ENCODE measurements around the gene LMCD1. TPM values are rescaled to one million over a fixed set of nuclear protein-coding genes. Genes with fewer than 3 reads are reported as not detected.

The LMCD1 gene
- total and polyA plus RNA-seq, 2 of the 8 experiments (the other 6 are each of a cell fraction or from before 2014, with no cell fraction given): 12.3 to 26.5 TPM

GRCh38 chr3:8557298-8557697 lies 55.7 kb downstream of the LMCD1 start:
- H4K5ac ChIP-seq (ENCODE audit: insufficient read length, low read depth, low read length): no peak overlapping the region
- H3K9me3 ChIP-seq (ENCODE audit: insufficient read depth in 2 of 2, low read depth in 1 of 2, low read length in 1 of 2): no peaks in the 10 kb centered on the region
- H3K14ac ChIP-seq (ENCODE audit: insufficient read length): no peak overlapping the region
- H2BK20ac ChIP-seq (ENCODE audit: low read length): no peak overlapping the region
- no peak for FAIRE-seq
- H4K91ac ChIP-seq (replicated peaks; ENCODE audit: insufficient read length, low read length): no peak overlapping the region
- no peak overlapping the region for H2BK12ac ChIP-seq (ENCODE audit: low read depth, low read length)
- H3K56ac ChIP-seq (replicated peaks; ENCODE audit: insufficient read length, low read depth, low read length): no peak overlapping the region
- H2AK5ac ChIP-seq (ENCODE audit: low read depth, low read length): no peak overlapping the region
- H3K23ac ChIP-seq (ENCODE audit: insufficient read length): no peak overlapping the region
- H3K4me2 ChIP-seq (ENCODE audit: insufficient read depth in 1 of 2, low read depth in 2 of 2, low read length in 2 of 2): no peak overlapping the region
- H4K20me1 ChIP-seq (replicated peaks in 1 of 2; ENCODE audit: control insufficient read depth in 1 of 2, insufficient read depth in 2 of 2, low read length in 2 of 2): no peaks in the 10 kb centered on the region
- DNase-seq (ENCODE audit: low read depth in 1 of 2, low spot score in 2 of 2): no peak
- no peak overlapping the region for H2AFZ ChIP-seq (ENCODE audit: low read length)
- no peak overlapping the region for H2BK120ac ChIP-seq (replicated peaks; ENCODE audit: low read depth, low read length)
- ChIA-PET POLR2A (ENCODE audit: partially characterized antibody) (interaction anchor here (1.8 kb wide), 1 partner anchor 37 kb away, joined by 4 read pairs; no protein-coding TSS in a partner anchor), CTCF (ENCODE audit: partially characterized antibody) (interaction anchor here (0.9 to 1.4 kb wide), 5 partner anchors 10 to 170 kb away, joined by 3 to 8 read pairs (median 4); no protein-coding TSS in a partner anchor)
- no peaks in the 10 kb centered on the region for H3K23me2 ChIP-seq (ENCODE audit: low read depth, low read length)
- H3K79me2 ChIP-seq (ENCODE audit: control insufficient read depth in 1 of 2, insufficient read depth in 2 of 2, low read length in 2 of 2): no peaks in the 10 kb centered on the region
- H3K9ac ChIP-seq (replicated peaks in 1 of 4; ENCODE audit: extremely low read depth in 1 of 4, low read depth in 3 of 4, low read length in 3 of 4): no peak overlapping the region
- H3K4ac ChIP-seq (replicated peaks; ENCODE audit: insufficient read length, low read depth, low read length): no peak overlapping the region
- H3K4me1 ChIP-seq (replicated peaks in 1 of 4; ENCODE audit: control insufficient read depth in 3 of 4, insufficient read depth in 4 of 4, low read length in 3 of 4): peaks cover 0 to 3% (median 0%) of the 10 kb centered on the region in 4 experiments; a peak in 1 of 7 replicates
- no peak overlapping the region for H3K4me3 ChIP-seq (ENCODE audit: extremely low read depth in 1 of 4, insufficient read depth in 2 of 4, low read depth in 3 of 4, low read length in 4 of 4)
- H3K79me1 ChIP-seq (ENCODE audit: low read depth, low read length): peaks cover 4% of the 10 kb centered on the region
- WGBS, 2 experiments (ENCODE audit: extremely low coverage in 1 of 2, insufficient coverage in 1 of 2, insufficient read length in 1 of 2, insufficient replicate concordance in 2 of 2, low coverage in 1 of 2, low lambda C conversion rate in 2 of 2, missing lambda C conversion rate in 1 of 2): 89% methylated on average over 4 of the region's 4 CpGs; no CpG with 5 or more reads in 1 of the 2 experiments
- H3K18ac ChIP-seq (ENCODE audit: extremely low read depth, low read length): no peak overlapping the region
- no peaks in the 10 kb centered on the region for H3K27me3 ChIP-seq (replicated peaks in 1 of 4; ENCODE audit: control insufficient read depth in 3 of 4, extremely low read depth in 1 of 4, insufficient read depth in 3 of 4, low read length in 3 of 4)
- H2BK15ac ChIP-seq (ENCODE audit: low read length): no peak overlapping the region
- no peak overlapping the region for H3K27ac ChIP-seq (ENCODE audit: low read depth, low read length)
- no peak overlapping the region for H4K8ac ChIP-seq (ENCODE audit: extremely low read depth, insufficient read depth, low read length)
- H2BK5ac ChIP-seq (ENCODE audit: low read depth, low read length): no peak overlapping the region
- H3K36me3 ChIP-seq (ENCODE audit: control insufficient read depth in 2 of 4, insufficient read depth in 4 of 4, low read length in 3 of 4): peaks cover 0 to 11% (median 0%) of the 10 kb centered on the region in 4 experiments; a peak in 1 of 8 replicates
- TF ChIP-seq RNF2 (IDR thresholded peaks at IDR 0.05; ENCODE audit: borderline replicate concordance, low read depth, low read length, missing control alignments, poor library complexity, severe bottlenecking) (no peak), PHF8 (conservative IDR thresholded peaks at IDR 0.05; ENCODE audit: low read depth, low read length) (no peak), BCL11A (IDR thresholded peaks at IDR 0.05; ENCODE audit: low read depth in 2 of 2, low read length in 2 of 2) (no peak), ASH2L (IDR thresholded peaks at IDR 0.05; ENCODE audit: low read length) (no peak), BACH1 (IDR thresholded peaks at IDR 0.05; ENCODE audit: low read length) (no peak), BRCA1 (IDR thresholded peaks at IDR 0.05; ENCODE audit: low read depth, low read length) (no peak), CTBP2 (IDR thresholded peaks at IDR 0.05; ENCODE audit: borderline replicate concordance, insufficient read depth, insufficient read length, low read length) (no peak), RAD21 (IDR thresholded peaks at IDR 0.05 in 1 of 2, conservative IDR thresholded peaks at IDR 0.05 in 1 of 2; ENCODE audit: low read depth in 2 of 2, low read length in 2 of 2) (no peak), POLR2A (IDR thresholded peaks at IDR 0.05; ENCODE audit: control extremely low read depth in 1 of 2, low read depth in 2 of 2, low read length in 2 of 2) (no peak), KDM4A (IDR thresholded peaks at IDR 0.05; ENCODE audit: low read depth, low read length, severe bottlenecking) (no peak), TEAD4 (IDR thresholded peaks at IDR 0.05; ENCODE audit: low read depth, low read length) (no peak), ZNF274 (IDR thresholded peaks at IDR 0.05; ENCODE audit: borderline replicate concordance, extremely low read depth, low read length) (no peak), RFX5 (IDR thresholded peaks at IDR 0.05; ENCODE audit: borderline replicate concordance, low read depth, low read length) (no peak), EP300 (IDR thresholded peaks at IDR 0.05; ENCODE audit: borderline replicate concordance in 1 of 2, low read depth in 2 of 2, low read length in 2 of 2) (no peak)

All from H1 (cell line).